ENCODE measurements around the gene ARL1. TPM values are rescaled to one million over a fixed set of nuclear protein-coding genes. Genes with fewer than 3 reads are reported as not detected.

Gene ARL1
- total RNA-seq, 1 donor from 2014 or later, result 100 TPM

DNA sequence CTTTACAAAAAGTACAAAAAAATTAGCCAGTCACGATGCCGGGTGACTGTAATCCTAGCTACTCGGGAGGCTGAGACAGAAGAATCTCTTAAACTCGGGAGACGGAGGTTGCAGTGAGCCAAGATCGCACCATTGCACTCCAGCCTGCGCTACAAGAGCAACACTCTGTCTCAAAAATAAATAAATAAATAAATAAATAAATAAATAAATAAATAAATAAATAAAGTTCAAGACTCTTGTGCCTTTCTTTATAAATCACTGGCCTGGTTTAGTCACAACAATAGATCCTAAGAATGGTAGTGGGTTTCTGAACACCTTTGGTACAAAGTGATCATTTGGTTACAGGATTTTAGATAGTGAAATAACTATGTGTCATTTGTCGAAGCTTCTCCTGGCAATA, 46.1 kb downstream of the ARL1 start:
- FAIRE-seq (no peak), DNase-seq (ENCODE audit: low read depth) (no peak)
- no peaks in the 10 kb centered on the region for H3K27me3 Mint-ChIP-seq (ENCODE audit: low read depth, unreplicated experiment)
- H3K4me1 ChIP-seq (ENCODE audit: insufficient read depth, low read length), result no peaks in the 10 kb centered on the region
- H3K27ac Mint-ChIP-seq (ENCODE audit: unreplicated experiment), result no peak overlapping the region
- no peaks in the 10 kb centered on the region for H3K4me1 Mint-ChIP-seq (ENCODE audit: low read depth, unreplicated experiment)
- H4K20me1 ChIP-seq (ENCODE audit: insufficient read depth, low read length), result no peaks in the 10 kb centered on the region
- H2AFZ ChIP-seq (ENCODE audit: low read depth, low read length), result no peak overlapping the region
- no peaks in the 10 kb centered on the region for H3K79me2 ChIP-seq (ENCODE audit: insufficient read depth, low read length)
- H3K9ac ChIP-seq (ENCODE audit: low read length), result no peak overlapping the region
- H3K27ac ChIP-seq (ENCODE audit: low read depth, low read length), result no peak overlapping the region
- no peak overlapping the region for H3K4me3 Mint-ChIP-seq (ENCODE audit: unreplicated experiment)
- no peak overlapping the region for H3K4me2 ChIP-seq (ENCODE audit: low read length)
- no peaks in the 10 kb centered on the region for H3K27me3 ChIP-seq (ENCODE audit: insufficient read depth, low read length)
- H3K9me3 Mint-ChIP-seq (ENCODE audit: unreplicated experiment), result no peaks in the 10 kb centered on the region
- H3K36me3 ChIP-seq (ENCODE audit: insufficient read depth, low read length), result peaks cover 22% of the 10 kb centered on the region
- TF ChIP-seq, protein P1, sequence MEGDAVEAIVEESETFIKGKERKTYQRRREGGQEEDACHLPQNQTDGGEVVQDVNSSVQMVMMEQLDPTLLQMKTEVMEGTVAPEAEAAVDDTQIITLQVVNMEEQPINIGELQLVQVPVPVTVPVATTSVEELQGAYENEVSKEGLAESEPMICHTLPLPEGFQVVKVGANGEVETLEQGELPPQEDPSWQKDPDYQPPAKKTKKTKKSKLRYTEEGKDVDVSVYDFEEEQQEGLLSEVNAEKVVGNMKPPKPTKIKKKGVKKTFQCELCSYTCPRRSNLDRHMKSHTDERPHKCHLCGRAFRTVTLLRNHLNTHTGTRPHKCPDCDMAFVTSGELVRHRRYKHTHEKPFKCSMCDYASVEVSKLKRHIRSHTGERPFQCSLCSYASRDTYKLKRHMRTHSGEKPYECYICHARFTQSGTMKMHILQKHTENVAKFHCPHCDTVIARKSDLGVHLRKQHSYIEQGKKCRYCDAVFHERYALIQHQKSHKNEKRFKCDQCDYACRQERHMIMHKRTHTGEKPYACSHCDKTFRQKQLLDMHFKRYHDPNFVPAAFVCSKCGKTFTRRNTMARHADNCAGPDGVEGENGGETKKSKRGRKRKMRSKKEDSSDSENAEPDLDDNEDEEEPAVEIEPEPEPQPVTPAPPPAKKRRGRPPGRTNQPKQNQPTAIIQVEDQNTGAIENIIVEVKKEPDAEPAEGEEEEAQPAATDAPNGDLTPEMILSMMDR (IDR thresholded peaks at IDR 0.05; ENCODE audit: insufficient read depth, low read depth, low read length), result no peak
- TF ChIP-seq EZH2 (IDR thresholded peaks at IDR 0.05; ENCODE audit: insufficient read depth, low read length), result no peak
- H3K36me3 Mint-ChIP-seq (ENCODE audit: low read depth, unreplicated experiment), result peaks cover 6% of the 10 kb centered on the region
- H3K9me3 ChIP-seq (ENCODE audit: insufficient read depth, low read depth, low read length), result no peaks in the 10 kb centered on the region
- H3K4me3 ChIP-seq (ENCODE audit: insufficient read depth, low read depth, low read length), result no peak overlapping the region

DNA sequence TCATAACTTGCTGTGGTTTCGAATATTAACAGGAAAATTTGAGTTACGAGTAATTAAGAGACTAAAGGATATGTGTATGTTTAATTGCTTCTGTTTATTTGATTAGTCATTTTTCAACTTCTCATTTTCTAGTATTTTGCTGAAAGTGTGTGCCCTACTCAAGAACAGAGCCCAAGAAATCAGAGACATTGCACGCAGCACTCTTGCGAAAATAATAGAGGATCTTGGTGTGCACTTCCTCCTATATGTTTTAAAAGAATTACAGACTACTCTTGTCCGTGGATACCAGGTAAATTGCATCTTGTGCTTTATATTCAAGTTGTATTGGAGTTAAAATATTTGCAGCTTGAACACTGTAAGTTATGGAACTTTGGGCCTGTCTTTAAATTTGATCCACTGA, 50.8 kb downstream of the ARL1 start:
- Histone ChIP-seq H3K4me3 (ENCODE audit: insufficient read depth, low read depth, low read length) (no peak overlapping the region), H3K9me3 (ENCODE audit: insufficient read depth, low read depth, low read length) (no peaks in the 10 kb centered on the region), H2AFZ (ENCODE audit: low read depth, low read length) (no peak overlapping the region), H3K27ac (ENCODE audit: low read depth, low read length) (no peak overlapping the region), H3K79me2 (ENCODE audit: insufficient read depth, low read length) (no peaks in the 10 kb centered on the region), H3K9ac (ENCODE audit: low read length) (no peak overlapping the region), H3K36me3 (ENCODE audit: insufficient read depth, low read length) (peaks cover 40% of the 10 kb centered on the region), H3K27me3 (ENCODE audit: insufficient read depth, low read length) (no peaks in the 10 kb centered on the region), H3K4me2 (ENCODE audit: low read length) (no peak overlapping the region), H3K4me1 (ENCODE audit: insufficient read depth, low read length) (no peaks in the 10 kb centered on the region), H4K20me1 (ENCODE audit: insufficient read depth, low read length) (no peaks in the 10 kb centered on the region)
- peaks cover 2% of the 10 kb centered on the region for H3K36me3 Mint-ChIP-seq (ENCODE audit: low read depth, unreplicated experiment)
- H3K9me3 Mint-ChIP-seq (ENCODE audit: unreplicated experiment), result no peaks in the 10 kb centered on the region
- DNase-seq (ENCODE audit: low read depth) (no peak), FAIRE-seq (no peak)
- H3K4me3 Mint-ChIP-seq (ENCODE audit: unreplicated experiment), result no peak overlapping the region
- no peaks in the 10 kb centered on the region for H3K27me3 Mint-ChIP-seq (ENCODE audit: low read depth, unreplicated experiment)
- H3K4me1 Mint-ChIP-seq (ENCODE audit: low read depth, unreplicated experiment), result no peaks in the 10 kb centered on the region
- no peak overlapping the region for H3K27ac Mint-ChIP-seq (ENCODE audit: unreplicated experiment)
- TF ChIP-seq EZH2 (IDR thresholded peaks at IDR 0.05; ENCODE audit: insufficient read depth, low read length), result no peak
- TF ChIP-seq, protein P1 (IDR thresholded peaks at IDR 0.05; ENCODE audit: insufficient read depth, low read depth, low read length), result no peak

DNA sequence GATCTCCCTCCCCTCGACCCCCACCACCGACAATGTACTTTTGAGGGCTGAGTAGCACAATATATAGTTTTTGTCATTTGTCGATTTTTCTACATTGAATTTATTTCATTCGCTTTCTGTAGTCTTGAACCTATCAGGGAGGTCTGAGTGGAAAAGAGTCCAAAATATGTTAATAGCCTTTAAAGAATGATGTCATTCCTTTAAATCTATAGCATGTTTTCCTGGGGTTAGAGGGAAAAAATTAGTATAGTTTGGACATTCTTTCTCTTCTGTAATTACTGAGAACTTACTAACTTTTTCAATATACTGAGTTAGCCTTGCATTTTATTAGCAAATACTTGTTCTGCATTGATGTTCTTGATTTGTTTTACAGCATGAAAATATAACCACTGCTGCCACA, 55.9 kb downstream of the ARL1 start:
- H3K27me3 ChIP-seq (ENCODE audit: insufficient read depth, low read length), result no peaks in the 10 kb centered on the region
- TF ChIP-seq, protein P1 (IDR thresholded peaks at IDR 0.05; ENCODE audit: insufficient read depth, low read depth, low read length), result no peak
- no peak for TF ChIP-seq EZH2 (IDR thresholded peaks at IDR 0.05; ENCODE audit: insufficient read depth, low read length)
- no peak for DNase-seq (ENCODE audit: low read depth)
- no peak overlapping the region for H2AFZ ChIP-seq (ENCODE audit: low read depth, low read length)
- no peak overlapping the region for H3K4me3 ChIP-seq (ENCODE audit: insufficient read depth, low read depth, low read length)
- Mint-ChIP-seq H3K4me1 (ENCODE audit: low read depth, unreplicated experiment) (no peaks in the 10 kb centered on the region), H3K36me3 (ENCODE audit: low read depth, unreplicated experiment) (peaks cover 21% of the 10 kb centered on the region), H3K4me3 (ENCODE audit: unreplicated experiment) (no peak overlapping the region), H3K27me3 (ENCODE audit: low read depth, unreplicated experiment) (no peaks in the 10 kb centered on the region), H3K27ac (ENCODE audit: unreplicated experiment) (no peak overlapping the region), H3K9me3 (ENCODE audit: unreplicated experiment) (peaks cover 8% of the 10 kb centered on the region)
- no peak for FAIRE-seq
- no peaks in the 10 kb centered on the region for H4K20me1 ChIP-seq (ENCODE audit: insufficient read depth, low read length)
- H3K4me2 ChIP-seq (ENCODE audit: low read length), result no peak overlapping the region
- H3K27ac ChIP-seq (ENCODE audit: low read depth, low read length), result no peak overlapping the region
- no peaks in the 10 kb centered on the region for H3K4me1 ChIP-seq (ENCODE audit: insufficient read depth, low read length)
- peaks cover 47% of the 10 kb centered on the region for H3K36me3 ChIP-seq (ENCODE audit: insufficient read depth, low read length)
- no peaks in the 10 kb centered on the region for H3K9me3 ChIP-seq (ENCODE audit: insufficient read depth, low read depth, low read length)
- H3K9ac ChIP-seq (ENCODE audit: low read length), result no peak overlapping the region
- no peaks in the 10 kb centered on the region for H3K79me2 ChIP-seq (ENCODE audit: insufficient read depth, low read length)
